Fibroblast of skin of right quadriceps (primary cell): Measurements from ENCODE around the gene ALAS1.

Source experiments
- DNase-seq: peaks from one replicate; pipeline ENCODE4 v3.0.0-alpha.2; 2013

ALAS1 gene

DNA sequence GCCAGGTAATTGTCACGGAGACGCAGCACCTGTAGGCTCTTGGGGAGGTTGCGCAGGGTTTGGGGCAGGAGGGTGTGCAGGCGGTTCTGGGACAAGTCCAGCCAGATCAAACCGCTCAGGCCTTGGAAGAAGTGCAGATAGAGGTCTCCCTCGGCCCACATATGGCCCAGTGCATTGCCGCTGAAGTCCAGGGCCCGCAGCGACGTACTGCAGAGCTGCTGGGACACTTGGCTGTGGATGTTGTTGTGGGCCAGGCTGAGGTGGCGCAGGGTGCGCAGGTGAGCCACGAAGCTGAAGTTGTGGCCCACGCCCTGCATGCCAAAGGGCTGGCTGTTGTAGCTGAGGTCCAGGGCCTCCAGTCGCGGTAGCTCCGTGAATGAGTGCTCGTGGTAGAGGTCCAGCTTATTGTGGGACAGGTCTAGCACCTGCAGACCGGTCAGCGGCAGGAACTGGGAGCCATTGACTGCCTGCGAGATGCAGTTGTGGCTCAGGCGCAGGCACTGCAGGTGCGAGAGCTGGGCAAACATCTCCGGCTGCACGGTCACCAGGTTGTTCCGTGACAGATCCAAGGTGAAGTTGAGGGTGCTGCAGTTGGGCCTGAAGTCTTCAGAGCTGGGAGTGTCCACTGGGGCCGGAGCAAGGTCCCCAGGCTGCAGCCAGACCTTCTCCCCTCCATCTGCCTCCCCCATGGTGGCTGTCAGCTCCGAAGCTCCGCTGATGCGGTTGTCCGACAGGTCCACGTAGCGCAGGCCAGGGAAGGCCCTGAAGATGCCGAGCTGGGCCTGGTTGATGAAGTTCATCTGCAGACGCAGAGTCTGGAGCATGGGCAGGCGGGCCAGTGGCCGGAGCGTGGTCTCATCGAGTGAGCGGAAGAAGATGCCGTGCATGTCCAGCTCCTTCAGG is 24.6 kb downstream of the ALAS1 start:
- no peak for DNase-seq

DNA sequence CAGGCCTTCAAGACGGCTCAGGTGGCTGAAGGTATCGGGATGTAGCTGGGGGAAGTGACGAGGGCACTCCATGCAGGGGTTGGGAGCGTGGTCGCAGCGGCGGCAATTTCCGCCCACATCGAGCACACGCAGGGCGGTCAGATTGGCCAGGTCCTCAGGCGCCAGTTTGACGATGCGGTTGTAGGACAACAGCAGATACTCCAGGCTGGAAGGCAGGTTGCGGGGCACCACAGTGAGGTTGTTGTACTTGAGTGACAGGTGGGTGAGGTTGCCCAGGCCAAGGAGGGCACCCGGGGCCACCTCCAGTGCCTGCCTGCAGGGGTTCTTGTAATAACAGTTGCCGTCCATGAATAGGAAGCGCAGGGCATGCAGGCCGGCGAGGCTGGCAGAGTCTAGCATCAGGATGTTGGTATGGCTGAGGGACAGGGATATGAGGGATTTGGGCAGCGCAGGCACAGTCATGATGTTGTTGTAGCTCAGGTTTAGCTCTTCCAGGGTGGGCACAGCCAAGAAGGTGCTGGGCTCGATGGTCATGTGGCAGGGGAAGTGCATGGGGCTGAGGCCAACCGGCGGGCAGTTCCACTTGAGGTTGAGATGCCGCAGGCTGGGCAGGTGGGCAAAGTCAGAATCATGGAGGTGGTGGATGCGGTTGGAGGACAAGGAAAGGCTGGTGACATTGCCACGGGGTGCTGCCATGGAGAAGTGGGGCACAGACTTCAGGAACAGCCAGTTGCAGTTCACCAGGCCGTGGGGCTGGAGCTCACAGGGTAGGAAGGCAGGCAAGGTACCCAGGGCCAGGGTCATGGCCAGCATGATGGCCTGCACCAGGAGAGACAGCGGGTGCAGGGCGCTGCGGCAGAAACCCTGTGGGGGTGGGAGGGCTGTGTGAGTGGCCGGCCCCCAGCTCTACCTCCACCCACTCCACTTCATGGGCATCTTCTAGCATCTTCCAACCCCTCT is 25.8 kb downstream of the ALAS1 start:
- no peak for DNase-seq

DNA sequence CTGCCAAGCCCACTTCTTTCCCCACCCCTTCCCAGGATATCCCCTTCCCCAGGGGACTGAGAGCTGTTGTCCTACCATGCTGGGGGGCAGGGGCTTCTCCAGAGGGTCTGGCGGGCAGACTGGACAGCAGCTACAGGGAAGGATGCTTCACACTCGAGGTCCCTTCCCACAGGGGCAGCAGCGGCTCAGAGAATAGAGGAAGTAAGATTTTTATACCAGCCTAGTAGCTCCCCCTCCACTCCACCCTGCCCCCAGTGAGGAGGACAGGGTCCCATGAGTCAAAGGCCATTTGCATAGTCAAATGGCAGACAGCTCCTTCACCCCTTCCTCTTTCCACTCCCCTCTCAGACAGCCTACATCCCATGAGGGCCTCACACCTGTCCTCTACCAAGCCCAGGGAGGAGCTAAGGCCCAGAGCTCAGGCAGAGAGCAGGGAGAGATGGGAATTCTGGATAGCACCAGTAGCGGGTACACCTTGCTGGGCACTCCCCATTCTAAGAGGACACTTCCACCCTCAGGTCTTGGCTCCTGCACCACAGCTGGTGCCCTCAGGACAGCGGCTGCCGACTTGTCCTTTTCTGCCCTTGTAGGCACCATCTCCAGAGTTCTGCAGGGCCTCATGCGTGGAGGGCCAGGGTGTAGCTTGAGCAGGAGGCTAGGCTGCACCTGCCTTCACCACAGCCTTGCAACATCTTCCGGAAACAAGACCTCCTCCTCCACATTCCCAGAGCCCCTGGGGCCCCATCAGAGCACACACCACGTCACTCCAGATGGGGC is 27.7 kb downstream of the ALAS1 start, which contains the start of gene TLR9:
Gene TLR9 (minus strand): TSS at position 194 of the 777 bp plus-strand sequence. CDS start 116 bp downstream, at position 78.
- no peak for DNase-seq

DNA sequence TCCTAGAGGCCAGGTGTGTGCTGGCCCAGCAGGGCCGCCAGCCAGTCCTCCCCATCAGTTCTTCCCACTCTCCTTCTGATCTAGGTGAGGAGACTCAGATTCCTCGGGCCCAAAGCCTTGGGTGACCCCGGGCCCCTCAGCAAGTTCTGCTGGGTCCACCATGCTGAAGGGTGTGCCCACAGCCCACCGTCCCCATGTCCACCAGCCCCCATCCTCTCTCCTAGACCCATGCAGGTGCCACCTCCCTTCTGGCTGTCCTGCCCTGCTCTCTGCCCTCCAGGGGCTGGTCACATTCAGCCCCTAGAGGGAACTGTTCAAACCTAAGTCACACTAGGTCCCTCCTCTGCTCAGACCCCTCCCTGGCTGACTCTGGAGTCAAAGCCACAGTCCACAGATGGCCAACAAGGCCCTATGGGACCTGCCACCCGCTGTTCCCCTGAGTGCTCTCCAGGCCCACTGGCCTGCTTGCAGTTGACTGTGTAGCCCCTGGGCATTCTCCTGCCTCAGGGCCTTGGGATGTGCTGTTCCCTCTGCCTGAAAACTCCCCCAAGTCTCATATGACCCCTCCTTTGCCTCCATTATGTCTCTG is 28.4 kb downstream of the ALAS1 start:
- DNase-seq = no peak

DNA sequence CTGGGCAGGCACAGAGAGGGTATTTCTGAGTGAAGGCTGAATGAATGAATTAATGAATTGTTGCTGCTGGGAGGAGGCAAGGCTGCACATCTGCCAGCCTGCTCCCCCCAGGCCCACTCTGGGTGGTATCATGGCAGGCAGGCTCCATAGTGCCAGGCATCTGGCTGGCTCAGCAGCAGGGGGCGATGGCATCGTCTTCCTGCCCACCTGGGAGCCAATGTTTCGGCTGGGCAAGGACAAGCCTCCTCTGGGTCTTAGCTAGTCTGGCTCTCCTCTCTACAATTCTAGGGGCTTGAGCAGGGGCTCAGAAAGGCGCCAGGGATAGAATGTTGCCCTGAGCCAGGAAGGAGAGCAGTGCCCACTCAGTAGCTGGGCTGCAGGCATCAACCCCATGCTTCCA is 29.2 kb downstream of the ALAS1 start:
- DNase-seq = no peak

DNA sequence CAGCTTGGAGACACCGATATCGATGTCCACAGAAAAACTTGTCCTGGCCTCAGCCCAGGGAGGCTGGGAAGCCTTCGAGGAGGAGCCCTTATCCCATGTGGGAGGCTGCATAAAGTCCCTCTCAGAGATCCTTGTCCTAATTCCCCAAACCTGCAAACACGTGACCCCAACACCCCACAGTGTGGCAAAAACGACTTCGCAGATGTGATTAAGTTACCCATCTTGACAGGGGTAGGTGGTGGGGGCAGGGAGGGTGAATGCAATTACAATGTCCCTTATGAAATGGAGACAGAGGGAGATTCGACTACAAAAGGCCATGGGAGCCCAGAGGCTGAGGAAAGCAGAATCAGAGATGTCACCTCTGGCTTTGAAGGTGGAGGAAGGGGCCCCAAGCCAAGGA is 29.8 kb downstream of the ALAS1 start:
- DNase-seq = no peak

DNA sequence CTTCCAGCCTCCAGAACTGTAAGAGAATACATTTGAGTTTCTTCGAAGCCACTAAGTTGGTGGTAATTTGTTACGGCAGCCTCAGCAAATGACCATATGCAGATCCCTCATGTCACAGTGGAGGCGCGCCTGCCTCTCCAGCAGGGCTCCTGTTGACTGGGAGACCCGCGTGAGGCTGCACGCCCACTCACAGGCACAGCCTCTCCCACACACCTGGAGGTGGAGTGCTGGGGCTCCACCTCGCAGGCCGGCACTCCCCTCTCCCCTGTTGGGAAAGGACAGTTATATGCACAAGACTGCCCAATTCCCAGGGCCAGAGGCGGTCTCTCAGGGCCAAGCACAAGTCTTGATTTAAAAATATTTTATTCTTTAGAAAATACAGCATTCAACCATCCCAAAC is 30.3 kb downstream of the ALAS1 start:
- DNase-seq = no peak

DNA sequence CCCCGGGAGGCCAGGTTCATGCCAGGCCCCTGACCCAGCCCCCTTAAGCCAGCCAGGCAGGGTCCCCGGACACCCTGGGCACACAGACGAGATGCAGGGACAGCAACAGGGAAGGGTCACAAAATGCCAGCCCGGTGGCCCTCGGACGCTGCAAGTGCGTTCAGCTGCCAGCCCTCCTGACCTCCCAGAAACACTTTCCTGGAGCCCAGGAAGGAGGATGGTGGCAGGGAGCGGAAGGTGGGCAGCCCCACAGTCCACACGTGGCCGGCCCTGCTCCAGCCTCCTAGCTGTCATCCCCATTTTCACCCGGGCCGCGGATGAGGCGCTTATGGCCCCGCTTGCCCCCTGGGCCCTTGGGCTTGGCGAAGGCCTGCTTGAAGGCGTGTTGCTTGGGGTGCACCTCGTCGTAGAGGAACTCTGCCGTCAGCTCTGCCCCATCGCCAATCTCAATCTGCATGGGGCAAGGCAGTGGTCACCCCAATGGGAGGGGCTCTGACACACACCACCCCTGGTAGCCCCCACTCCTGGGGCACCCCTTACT is 30.9 kb downstream of the ALAS1 start:
- DNase-seq = no peak

DNA sequence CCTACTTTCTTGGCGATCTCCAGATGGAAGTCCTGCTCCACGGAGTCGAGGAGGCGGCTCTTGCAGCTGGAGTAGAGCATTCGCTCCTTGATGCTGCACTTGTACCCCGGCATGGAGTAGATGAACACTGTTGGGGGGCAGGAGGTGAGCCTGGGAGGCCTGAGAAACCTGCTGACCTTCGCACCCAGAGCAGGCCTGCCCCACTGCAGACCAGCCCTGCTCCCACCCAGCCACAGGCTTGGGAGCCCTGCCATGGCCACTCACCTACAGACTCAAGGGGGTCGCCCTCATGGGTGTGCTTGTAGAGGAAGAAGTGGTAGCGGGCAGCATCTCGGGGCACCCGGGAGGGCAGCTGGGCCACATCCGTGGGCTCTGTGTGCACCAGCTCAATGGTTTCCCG is 31.7 kb downstream of the ALAS1 start:
- no peak for DNase-seq

DNA sequence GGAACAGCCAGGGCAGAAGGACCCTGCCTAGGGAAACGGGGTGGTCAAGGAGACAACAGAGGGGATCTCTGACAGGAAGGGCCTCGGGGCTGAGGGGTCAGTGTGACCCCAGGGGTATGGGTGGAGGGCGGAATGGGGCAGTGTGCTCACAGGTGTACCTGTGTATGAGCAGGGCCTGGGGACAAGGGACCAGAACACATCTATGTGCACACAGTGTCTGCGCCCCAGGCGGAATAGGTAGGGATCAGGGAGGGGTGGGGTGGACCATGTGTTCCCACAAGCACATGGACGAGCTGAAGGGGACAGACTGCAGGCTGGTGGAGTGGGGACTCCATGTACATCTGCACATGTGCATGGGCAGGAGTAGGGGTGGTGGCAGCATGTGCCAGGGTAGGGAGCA is 32.5 kb downstream of the ALAS1 start:
- DNase-seq = no peak

DNA sequence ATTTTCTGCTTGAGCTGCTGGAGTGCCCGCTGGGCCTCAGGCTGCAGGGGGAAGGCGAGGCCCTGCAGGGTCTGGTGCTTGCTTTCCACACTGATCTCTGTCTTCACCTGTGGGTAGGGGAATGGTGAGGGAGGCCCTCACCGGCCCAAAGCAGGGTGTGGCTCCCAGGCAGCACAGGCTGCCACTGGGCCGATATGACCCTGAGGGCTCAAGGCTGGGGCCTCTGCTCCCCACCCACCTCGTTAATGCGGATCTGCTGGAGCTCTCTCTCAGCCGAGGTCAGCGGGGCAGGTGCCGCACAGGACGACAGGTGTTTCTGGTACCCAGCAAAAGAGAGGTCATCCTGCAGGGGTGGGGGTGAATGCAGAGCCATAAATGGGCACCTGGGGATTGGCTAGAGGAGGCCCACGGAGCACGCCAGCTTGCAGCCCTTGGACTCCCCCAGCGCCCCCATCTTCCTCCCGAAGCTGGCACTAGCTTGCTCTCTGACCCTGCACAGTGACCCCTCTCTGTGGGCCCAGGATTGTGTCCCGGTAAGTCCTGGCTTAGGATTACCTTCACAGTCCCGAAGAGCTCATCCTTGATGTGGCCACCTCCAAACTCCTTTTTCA is 33.0 kb downstream of the ALAS1 start:
- no peak for DNase-seq

DNA sequence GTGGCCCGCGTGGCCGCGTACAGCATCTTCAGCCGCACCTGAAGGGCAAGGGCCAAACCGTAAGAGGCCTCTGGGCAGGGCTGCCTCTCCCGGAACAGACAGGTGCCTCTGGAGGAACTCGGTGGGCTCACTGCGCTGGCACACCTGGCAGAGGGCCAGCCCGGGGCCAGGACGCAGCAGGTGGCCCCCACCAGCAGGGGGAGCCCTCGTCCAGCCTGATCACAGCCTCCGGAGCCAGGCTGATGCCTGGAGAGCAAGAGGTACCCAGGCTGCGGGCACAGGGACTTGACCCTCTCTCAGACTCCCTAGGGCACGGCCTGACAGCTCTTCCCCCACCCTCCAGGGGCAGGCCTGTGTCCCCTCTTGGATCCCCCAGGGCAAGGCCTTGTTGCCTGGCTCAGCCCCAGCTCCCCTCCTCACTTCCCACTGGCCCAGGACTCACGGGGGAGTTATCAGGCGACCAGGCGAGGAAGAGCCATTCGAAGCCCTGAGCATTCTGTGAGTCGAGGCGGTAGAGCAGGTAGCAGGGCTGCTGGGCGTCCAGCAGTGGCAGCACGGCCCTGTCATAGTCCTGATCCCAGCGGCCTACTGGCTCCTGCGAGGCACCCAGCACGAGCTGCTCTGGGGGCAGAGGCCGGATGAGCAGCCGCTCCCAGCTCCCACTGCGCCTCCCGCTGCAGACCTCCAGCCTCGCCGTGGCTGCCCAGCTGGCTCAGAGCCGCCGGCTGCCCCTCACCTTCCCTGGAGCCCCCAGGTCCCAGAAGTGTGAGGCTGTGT is 33.7 kb downstream of the ALAS1 start:
- DNase-seq = peak; percentile 36

DNA sequence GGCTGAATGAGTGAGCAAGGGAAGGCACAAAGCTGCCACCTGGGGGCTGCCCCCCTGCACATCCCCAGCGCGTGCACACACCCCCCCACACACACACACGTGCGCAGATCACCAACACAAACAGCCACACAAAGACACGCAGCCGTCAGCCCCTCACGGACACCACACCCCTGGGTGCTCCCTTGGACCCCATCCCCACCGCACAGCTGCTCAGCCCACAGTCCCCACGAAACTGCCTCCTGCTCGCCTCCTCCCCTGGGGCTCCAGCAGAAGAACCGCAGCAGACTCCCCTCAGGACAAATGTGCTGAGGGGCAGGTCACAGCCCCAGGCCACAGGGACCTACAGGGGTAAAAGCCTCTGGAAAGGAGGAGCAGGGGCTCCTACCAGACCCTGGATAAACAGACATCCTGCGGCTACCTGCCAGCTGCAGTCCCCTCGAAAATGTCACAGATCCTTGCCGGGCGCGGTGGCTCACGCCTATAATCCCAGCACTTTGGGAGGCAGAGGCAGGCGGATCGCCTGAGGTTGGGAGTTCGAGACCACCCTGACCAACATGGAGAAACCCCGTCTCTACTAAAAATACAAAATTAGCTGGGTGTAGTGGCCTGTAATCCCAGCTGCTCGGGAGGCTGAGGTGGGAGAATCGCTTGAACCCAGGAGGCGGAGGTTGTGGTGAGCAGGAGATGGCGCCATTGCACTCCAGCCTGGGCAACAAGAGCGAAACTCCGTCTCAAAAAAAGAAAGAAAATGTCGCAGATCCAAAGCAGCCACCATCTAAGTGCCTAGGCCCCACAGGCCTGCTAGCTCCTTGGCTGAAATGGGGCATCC is 34.5 kb downstream of the ALAS1 start:
- DNase-seq = no peak

DNA sequence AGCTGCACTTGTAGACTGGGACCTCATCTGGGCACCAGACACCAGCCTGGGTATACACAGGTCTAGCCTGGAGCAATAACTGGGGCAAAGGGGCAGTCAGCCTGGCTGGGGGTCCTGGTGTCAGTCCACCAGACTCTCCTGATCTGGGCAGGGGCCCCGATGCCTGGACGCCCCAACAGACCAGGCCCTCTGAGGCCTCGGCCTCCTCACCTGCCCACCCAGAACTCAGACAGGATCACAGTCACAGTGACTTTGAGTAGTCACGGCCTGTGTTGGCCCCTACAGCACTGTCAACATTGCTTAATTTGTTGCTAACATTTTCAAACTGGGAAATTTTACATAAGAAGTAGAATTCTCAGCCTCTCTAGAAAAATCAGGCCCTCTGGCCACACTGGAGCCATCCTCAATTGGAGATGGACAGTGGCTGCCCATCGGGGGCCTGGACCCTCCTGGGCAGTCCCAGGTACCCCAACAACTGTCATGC is 35.2 kb downstream of the ALAS1 start:
- no peak for DNase-seq

DNA sequence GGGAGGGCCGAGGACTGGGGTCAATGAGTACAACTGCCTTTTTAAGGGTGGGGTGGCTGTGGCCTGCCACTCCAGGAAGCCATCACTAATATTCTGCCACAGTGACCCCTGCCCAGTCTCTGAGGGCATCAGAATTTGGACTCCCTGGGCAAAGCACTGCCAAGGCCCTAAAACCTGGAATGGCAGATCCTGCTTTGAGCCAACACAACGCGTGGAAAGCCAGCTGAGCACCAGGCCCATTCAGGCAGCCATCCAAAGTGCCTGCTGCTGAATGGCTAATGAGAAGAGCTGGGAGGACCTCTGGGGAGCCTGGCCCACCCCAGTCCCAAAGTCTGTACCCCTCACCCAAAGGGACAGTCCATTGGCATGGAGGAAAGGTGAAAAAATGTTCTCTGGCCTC is 36.0 kb downstream of the ALAS1 start:
- no peak for DNase-seq

DNA sequence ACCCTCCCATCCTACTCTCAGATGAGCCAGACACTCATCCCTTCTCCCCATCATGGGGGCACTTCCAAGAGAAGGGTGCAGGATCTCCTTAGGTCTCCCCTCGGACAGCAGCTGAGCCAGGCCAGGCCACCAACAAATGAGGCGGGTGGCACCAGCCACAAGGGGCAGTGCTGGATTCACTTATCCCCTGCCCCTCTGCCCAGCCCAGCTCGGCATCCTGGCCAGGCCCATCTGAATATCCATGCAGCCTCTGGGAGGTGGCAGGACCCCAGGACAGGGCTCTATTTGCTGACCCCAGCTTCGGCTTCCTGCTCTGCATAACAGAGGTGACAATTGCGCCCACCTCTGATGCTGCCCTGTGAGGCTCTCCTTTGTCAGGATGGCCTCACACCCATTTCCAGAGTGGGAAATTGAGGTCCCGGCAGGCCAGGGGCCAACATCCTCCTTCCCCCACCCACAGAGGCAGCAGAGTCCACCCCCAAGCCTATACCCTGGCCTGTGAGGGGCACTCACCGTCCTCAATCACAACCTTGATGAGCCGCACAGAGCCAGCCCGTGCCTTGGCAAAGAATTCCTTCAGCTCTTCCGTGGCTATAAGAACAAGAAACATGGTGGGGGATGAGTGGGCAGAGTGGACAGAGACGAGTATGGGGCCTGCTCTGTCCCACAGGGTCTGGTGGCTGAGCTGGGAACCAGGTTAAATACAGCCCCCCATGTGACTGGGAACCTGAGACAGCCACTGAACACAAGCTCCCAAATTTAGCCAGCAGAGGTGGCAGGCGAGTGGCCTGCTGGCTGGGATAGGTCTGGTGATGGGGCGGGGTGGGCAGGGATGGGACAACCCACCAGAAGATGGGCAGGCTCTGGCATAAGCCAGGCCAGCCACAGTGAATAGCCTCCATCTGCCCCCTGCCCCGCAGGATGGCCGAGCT is 36.8 kb downstream of the ALAS1 start:
- DNase-seq = no peak

DNA sequence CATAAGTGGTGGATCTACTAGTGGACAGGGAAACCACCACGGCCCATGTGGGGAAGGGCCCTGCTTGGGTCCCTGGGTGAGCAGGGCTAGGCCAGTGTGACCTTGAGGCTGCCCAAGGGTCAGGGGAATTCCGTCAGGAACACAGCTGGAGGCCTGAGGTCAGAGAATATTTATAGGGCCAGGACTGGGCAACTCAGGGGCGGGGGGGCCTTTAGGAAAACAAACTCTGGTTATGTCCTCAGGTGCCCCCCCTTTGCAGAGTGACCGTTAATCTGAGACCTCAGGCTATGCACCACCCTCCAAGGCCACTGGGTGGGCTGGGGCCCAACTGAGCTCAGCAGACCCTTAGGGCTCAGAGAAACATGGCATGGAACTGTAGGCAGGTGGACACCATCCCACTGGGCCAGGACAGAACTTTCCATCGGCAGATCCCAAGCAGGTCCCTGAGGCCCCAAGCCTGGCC is 38.5 kb downstream of the ALAS1 start:
- DNase-seq = no peak

DNA sequence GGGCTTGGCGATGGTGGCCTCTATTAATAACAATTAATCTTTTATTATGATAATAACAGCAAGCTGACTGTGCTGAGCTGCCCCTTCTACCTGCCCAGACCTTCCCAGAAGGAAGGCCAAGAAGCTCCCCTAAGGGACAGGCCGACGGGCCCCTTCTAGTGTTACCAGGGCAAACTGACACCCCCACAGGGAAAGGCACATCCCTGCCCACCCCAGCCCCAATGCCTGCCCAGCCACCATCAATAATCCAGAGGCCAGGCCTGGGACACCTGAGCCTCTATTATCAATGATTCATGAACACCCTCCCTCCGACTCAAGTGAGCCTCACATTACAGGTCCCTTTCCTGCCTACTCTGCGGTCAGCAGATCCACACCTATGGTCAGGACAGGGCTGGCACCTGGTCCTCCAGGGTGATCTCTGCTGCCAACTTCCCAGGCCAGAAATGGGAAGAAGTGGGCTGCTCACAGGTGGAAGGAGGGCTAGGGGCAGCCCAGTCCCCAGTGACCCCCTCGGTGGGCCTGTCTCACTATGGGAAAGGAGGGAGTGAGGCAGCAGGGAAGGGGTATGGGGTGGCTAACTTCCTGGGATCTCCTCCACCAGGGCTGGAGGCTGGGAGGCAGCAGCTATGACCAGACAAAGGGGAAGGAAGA is 39.2 kb downstream of the ALAS1 start:
- no peak for DNase-seq
